RWPE2 (cell line): ENCODE data around the gene PTPN21.
A peak's percentile ranks its signal among the peaks of the same experiment; 100 is the strongest.

Experiments used
- ATAC-seq: fragments of 200-7000 bp; cut with Tn5 transposase; 3 replicates; pipeline ENCODE4 v1.9.1; 2021; ENCODE audit warnings: low read depth
- DNase-seq: peaks from one replicate; pipeline ENCODE4 v3.0.0-alpha.2; 2020; ENCODE audit warnings: low spot score
- H3K27ac ChIP-seq: fragments of 450-650 bp; 2 replicates; pipeline ENCODE4 v1.5.1; 2017; ENCODE audit warnings: mild to moderate bottlenecking; ENCODE audit not compliant: poor library complexity, severe bottlenecking
- H3K27me3 ChIP-seq: fragments of 250-450 bp; sonication (Bioruptor Pico); 2 replicates; pipeline ENCODE4 v1.5.1; 2021; ENCODE audit warnings: mild to moderate bottlenecking, moderate library complexity; ENCODE audit not compliant: insufficient read depth, poor library complexity, severe bottlenecking
- H3K36me3 ChIP-seq: fragments of 250-450 bp; sonication (Bioruptor Pico); 2 replicates; pipeline ENCODE4 v1.5.1; 2020; ENCODE audit warnings: low read depth, mild to moderate bottlenecking, moderate library complexity
- H3K4me1 ChIP-seq: fragments of 250-450 bp; sonication (Bioruptor Pico); 2 replicates; pipeline ENCODE4 v1.5.1; 2021; ENCODE audit warnings: mild to moderate bottlenecking, moderate library complexity; ENCODE audit not compliant: insufficient read depth, poor library complexity, severe bottlenecking
- H3K4me3 ChIP-seq: fragments of 250-450 bp; sonication (Bioruptor Pico); 2 replicates; pipeline ENCODE4 v1.5.1; 2021; ENCODE audit warnings: mild to moderate bottlenecking, moderate library complexity; ENCODE audit not compliant: severe bottlenecking
- H3K9me3 ChIP-seq: fragments of 250-450 bp; sonication (Bioruptor Pico); 2 replicates; pipeline ENCODE4 v1.5.1; 2021; ENCODE audit warnings: mild to moderate bottlenecking, moderate library complexity; ENCODE audit not compliant: severe bottlenecking
- TF ChIP-seq, protein P1 (sequence below): fragments of 450-650 bp; IDR thresholded peaks from one replicate; pipeline ENCODE4 v1.5.1; 2017; ENCODE audit warnings: mild to moderate bottlenecking, moderate library complexity; ENCODE audit not compliant: poor library complexity, severe bottlenecking

The PTPN21 gene

DNA sequence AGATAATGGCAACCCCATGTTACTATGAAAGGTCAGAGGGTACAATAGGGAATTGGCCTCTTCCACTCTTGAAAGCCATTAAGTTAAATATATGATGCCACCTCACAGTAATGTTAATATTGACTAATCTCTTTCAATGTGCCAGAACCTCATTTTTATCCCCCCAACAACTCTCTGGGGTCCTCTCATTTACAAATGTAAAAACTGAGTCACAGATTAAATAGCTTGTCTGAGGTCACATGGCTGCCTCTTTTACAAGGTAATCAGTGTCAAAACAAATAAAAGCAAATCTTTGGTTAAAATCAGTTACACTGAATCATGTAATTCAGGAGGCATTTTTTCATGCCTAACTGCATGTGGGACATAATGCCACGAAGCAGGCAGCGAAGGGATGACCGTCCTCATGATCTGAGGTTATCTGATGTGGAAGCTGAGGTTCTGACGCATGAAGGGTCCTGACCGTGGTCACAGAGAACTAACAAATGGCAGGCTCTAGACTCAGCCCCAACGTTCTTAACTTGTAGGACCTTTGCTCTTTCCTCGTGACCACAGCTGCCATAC lies 78.5 kb downstream of the PTPN21 start:
- no peak for ATAC-seq
- Histone ChIP-seq H3K4me1 (no peaks in the 10 kb centered on the region), H3K27me3 (no peaks in the 10 kb centered on the region), H3K27ac (no peak overlapping the region), H3K9me3 (no peaks in the 10 kb centered on the region), H3K36me3 (peaks cover 66% of the 10 kb centered on the region), H3K4me3 (no peak overlapping the region)
- no peak for DNase-seq
- TF ChIP-seq, protein P1, sequence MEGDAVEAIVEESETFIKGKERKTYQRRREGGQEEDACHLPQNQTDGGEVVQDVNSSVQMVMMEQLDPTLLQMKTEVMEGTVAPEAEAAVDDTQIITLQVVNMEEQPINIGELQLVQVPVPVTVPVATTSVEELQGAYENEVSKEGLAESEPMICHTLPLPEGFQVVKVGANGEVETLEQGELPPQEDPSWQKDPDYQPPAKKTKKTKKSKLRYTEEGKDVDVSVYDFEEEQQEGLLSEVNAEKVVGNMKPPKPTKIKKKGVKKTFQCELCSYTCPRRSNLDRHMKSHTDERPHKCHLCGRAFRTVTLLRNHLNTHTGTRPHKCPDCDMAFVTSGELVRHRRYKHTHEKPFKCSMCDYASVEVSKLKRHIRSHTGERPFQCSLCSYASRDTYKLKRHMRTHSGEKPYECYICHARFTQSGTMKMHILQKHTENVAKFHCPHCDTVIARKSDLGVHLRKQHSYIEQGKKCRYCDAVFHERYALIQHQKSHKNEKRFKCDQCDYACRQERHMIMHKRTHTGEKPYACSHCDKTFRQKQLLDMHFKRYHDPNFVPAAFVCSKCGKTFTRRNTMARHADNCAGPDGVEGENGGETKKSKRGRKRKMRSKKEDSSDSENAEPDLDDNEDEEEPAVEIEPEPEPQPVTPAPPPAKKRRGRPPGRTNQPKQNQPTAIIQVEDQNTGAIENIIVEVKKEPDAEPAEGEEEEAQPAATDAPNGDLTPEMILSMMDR, result no peak

DNA sequence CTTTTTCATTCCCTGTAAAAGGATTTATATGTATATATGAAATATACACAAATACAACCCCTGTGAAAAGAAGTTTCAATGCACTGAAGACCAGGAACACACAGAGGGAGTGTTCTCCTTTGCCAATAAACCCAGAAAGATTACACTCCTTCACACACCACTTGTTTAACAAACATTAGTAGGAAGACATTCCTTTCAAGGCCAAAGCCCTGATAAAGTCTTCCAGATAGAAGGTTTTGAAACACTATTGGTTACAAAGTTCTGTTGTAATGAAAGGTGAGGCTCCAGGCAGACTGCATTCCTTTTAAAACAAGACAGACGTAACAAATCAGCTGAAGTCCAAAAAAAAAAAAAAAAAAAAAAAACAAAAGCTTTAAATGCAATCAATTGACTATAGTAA lies 81.0 kb downstream of the PTPN21 start:
- no peak for ATAC-seq

DNA sequence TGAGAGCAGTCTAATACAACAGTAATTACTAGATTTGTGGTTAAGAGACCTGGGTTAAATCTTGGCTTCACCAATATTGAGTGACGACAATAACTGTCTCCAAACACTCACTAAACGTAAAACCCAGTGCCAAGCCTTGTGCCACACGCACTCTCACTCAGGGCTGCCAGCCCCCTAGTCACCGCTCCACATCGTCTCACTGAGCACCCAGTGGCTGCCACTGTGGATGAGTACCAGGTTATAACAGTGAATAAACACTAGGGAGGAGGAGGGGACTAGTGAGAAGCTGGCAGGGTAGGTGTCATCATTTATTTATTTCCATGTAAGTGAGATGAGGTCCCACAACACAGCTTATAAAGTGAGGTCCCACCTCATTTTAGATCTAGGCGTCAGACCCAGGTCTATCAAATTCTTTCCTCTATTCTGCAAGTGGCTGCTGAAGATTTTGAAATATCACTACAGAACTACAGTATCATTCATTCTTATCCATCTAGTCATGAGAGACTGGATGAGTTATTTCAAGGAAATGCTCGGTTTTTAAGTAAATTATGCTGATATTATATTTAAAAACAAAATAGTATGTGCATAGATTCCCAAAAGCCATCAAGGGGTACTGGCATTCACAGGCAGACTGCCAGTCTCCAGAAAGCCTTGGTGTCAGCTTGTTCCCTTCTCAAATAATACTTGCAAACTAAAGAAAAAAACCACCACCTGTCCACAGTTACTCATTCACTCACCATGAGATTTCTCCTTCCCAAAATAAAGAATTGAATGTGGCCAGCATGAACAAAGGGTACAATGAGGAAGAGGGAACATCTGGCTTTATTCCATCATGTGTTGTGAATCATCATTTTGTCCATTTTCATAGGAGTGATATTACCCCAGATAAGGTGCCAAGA lies 84.0 kb downstream of the PTPN21 start:
- ATAC-seq, result no peak
- H3K9me3 ChIP-seq, result no peaks in the 10 kb centered on the region
- H3K27ac ChIP-seq, result no peak overlapping the region
- H3K36me3 ChIP-seq, result peaks cover 72% of the 10 kb centered on the region
- TF ChIP-seq, protein P1, result no peak
- H3K4me1 ChIP-seq, result peaks cover 4% of the 10 kb centered on the region
- no peak for DNase-seq
- H3K4me3 ChIP-seq, result no peak overlapping the region
- no peaks in the 10 kb centered on the region for H3K27me3 ChIP-seq

More for the DNA sequence above, 81.0 kb downstream of the PTPN21 start:
- no peaks in the 10 kb centered on the region for H3K9me3 ChIP-seq
- no peaks in the 10 kb centered on the region for H3K4me1 ChIP-seq
- H3K27ac ChIP-seq, result no peak overlapping the region
- H3K4me3 ChIP-seq, result no peak overlapping the region
- no peak for DNase-seq
- H3K36me3 ChIP-seq, result peaks cover 74% of the 10 kb centered on the region
- TF ChIP-seq, protein P1, result no peak
- no peaks in the 10 kb centered on the region for H3K27me3 ChIP-seq

DNA sequence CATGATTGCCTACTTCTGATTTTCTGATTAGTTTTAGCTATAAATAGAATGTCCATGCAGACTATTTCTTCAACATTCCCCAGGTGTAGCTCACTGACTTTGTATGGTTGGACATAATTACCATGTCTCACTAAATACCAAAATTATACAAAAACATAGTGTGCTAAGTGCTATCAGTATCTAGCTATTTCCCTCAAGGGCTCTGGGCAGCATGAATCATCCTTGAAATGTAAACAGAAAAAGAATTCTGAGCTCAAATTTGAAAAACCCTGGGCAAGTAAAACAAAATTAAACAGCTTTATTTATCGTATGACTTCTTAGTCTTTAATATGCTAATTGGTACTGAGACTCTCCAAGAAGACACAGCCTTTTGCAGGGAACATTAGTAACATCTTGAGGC lies 86.4 kb downstream of the PTPN21 start:
- Histone ChIP-seq H3K4me1 (peaks cover 4% of the 10 kb centered on the region), H3K27ac (no peak overlapping the region)
- ATAC-seq, result peak; percentile 93

More for the DNA sequence above, 86.4 kb downstream of the PTPN21 start:
- Histone ChIP-seq H3K9me3 (no peaks in the 10 kb centered on the region), H3K27me3 (no peaks in the 10 kb centered on the region), H3K4me3 (no peak overlapping the region), H3K36me3 (peaks cover 58% of the 10 kb centered on the region)
- TF ChIP-seq, protein P1, result no peak
- DNase-seq, result no peak
